RWPE2 (cell line): ENCODE results near the gene SMTNL2.

Experiments
- ATAC-seq: fragments of 200-7000 bp; cut with Tn5 transposase; 3 replicates; pipeline ENCODE4 v1.9.1; 2021; ENCODE audit warnings: low read depth
- DNase-seq: peaks from one replicate; pipeline ENCODE4 v3.0.0-alpha.2; 2020; ENCODE audit warnings: low spot score
- H3K27ac ChIP-seq: fragments of 450-650 bp; 2 replicates; pipeline ENCODE4 v1.5.1; 2017; ENCODE audit warnings: mild to moderate bottlenecking; ENCODE audit not compliant: poor library complexity, severe bottlenecking
- H3K27me3 ChIP-seq: fragments of 250-450 bp; sonication (Bioruptor Pico); 2 replicates; pipeline ENCODE4 v1.5.1; 2021; ENCODE audit warnings: mild to moderate bottlenecking, moderate library complexity; ENCODE audit not compliant: insufficient read depth, poor library complexity, severe bottlenecking
- H3K36me3 ChIP-seq: fragments of 250-450 bp; sonication (Bioruptor Pico); 2 replicates; pipeline ENCODE4 v1.5.1; 2020; ENCODE audit warnings: low read depth, mild to moderate bottlenecking, moderate library complexity
- H3K4me1 ChIP-seq: fragments of 250-450 bp; sonication (Bioruptor Pico); 2 replicates; pipeline ENCODE4 v1.5.1; 2021; ENCODE audit warnings: mild to moderate bottlenecking, moderate library complexity; ENCODE audit not compliant: insufficient read depth, poor library complexity, severe bottlenecking
- H3K4me3 ChIP-seq: fragments of 250-450 bp; sonication (Bioruptor Pico); 2 replicates; pipeline ENCODE4 v1.5.1; 2021; ENCODE audit warnings: mild to moderate bottlenecking, moderate library complexity; ENCODE audit not compliant: severe bottlenecking
- H3K9me3 ChIP-seq: fragments of 250-450 bp; sonication (Bioruptor Pico); 2 replicates; pipeline ENCODE4 v1.5.1; 2021; ENCODE audit warnings: mild to moderate bottlenecking, moderate library complexity; ENCODE audit not compliant: severe bottlenecking
- CTCF ChIP-seq: fragments of 450-650 bp; IDR thresholded peaks from one replicate; pipeline ENCODE4 v1.5.1; 2017; ENCODE audit warnings: mild to moderate bottlenecking, moderate library complexity; ENCODE audit not compliant: poor library complexity, severe bottlenecking

SMTNL2 gene

DNA sequence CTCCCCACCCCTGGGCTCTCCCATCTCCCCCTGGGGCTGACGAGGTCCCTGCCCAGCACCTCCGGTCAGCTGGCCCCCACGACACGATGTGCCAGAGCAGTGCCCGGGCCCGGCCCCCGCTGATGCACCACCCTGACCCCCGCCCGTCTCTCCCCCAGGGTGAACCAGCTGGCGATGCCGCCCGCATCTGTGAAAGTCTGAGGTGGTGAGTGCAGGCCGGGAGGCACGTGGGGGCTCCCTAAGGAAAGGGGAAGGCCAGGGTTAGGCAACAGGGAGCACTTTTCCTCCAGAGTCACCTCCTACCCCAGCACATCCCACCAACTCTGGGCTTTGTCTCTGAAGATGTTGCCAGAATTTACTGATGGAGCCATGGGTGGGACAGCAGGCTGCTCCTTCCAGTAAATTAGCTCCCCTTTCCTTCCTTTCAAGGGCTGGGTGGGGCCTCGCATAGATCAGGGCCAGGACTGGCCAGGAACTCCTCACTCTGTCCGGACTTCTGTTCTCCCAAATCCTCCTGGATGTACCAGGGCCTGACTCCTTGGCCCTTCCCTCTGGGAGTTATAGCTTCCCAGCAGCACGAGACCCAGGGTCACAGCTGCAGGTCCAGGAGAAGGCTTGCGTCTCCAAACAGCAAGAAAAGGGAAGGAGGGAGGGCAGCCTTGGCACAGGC, 47.5 kb upstream of the SMTNL2 start:
- ATAC-seq = peak; percentile 8; the same call in 1 of the 3 replicates
- no peak for DNase-seq

GRCh38 chr17:4537451-4538235, 46.7 kb upstream of the SMTNL2 start:
- no peaks in the 10 kb centered on the region for H3K4me1 ChIP-seq
- H3K27ac ChIP-seq = no peak overlapping the region
- no peaks in the 10 kb centered on the region for H3K27me3 ChIP-seq
- peaks cover 41% of the 10 kb centered on the region for H3K36me3 ChIP-seq
- no peak overlapping the region for H3K4me3 ChIP-seq
- no peak for TF ChIP-seq CTCF
- ATAC-seq = no peak
- no peaks in the 10 kb centered on the region for H3K9me3 ChIP-seq
- DNase-seq = no peak

More for the DNA sequence above, 47.5 kb upstream of the SMTNL2 start:
- no peaks in the 10 kb centered on the region for H3K27me3 ChIP-seq
- no peaks in the 10 kb centered on the region for H3K9me3 ChIP-seq
- H3K27ac ChIP-seq = no peak overlapping the region
- TF ChIP-seq CTCF = no peak
- peaks cover 33% of the 10 kb centered on the region for H3K36me3 ChIP-seq
- no peaks in the 10 kb centered on the region for H3K4me1 ChIP-seq
- no peak overlapping the region for H3K4me3 ChIP-seq

DNA sequence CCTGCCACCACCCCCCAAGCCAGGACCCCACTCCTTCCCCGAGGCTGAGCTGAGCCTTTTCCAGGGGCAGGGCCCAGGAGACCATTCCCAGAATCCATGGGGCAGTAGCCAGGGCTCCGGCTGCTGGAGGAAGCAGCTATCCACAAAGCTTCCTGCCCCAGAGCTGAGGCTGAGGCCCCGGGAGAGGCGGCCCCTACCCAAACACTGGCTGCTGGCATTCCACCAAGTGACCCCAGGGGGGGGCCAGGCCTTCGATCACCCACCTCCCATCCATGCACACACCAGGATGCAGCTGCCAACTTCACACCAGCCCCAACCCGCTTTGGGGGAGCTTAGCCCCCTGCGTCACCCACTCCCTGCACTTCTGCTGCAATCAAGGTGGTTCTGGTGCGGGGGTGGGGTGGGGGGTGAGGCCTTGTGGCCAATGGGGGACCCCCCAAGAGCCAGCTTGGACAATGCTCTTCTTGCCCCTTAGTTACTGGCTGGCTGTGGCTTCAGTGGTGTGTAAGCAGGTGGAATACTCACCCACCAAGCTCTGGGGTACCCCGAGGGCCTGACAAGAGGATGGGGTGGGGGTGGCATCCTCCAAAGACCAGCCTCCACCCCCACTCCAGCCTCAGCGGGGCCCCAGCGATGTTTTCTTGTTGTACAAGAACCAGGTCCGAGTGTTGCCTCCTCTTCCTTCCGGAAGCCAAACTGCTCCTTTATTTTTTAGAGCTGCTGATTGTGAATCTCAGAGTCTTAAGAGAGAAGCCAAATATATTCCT, 45.9 kb upstream of the SMTNL2 start:
- Histone ChIP-seq H3K4me1 (no peaks in the 10 kb centered on the region), H3K27ac (no peak overlapping the region), H3K9me3 (no peaks in the 10 kb centered on the region), H3K4me3 (no peak overlapping the region), H3K27me3 (no peaks in the 10 kb centered on the region), H3K36me3 (peaks cover 46% of the 10 kb centered on the region)
- DNase-seq (no peak), ATAC-seq (no peak)
- no peak for TF ChIP-seq CTCF

- H3K9me3 ChIP-seq = no peaks in the 10 kb centered on the region
- no peak for TF ChIP-seq CTCF
- H3K36me3 ChIP-seq = peaks cover 47% of the 10 kb centered on the region
- no peaks in the 10 kb centered on the region for H3K27me3 ChIP-seq
- H3K4me3 ChIP-seq = no peak overlapping the region
- DNase-seq (no peak), ATAC-seq (no peak)
- H3K4me1 ChIP-seq = no peaks in the 10 kb centered on the region
- H3K27ac ChIP-seq = no peak overlapping the region
Observed at GRCh38 chr17:4539025-4539424, 45.3 kb upstream of the SMTNL2 start.
